ENCODE data around the gene PDK3. TPM values are rescaled to one million over a fixed set of nuclear protein-coding genes. Genes with fewer than 3 reads are reported as not detected.

The PDK3 gene
- polyA plus RNA-seq, 3 donors, result 12.2 to 34.0 (median 32.6) TPM

- peaks cover 23 to 26% of the 10 kb centered on the region in 2 donors for H3K4me1 ChIP-seq (ENCODE audit: control insufficient read depth in 1 of 2, insufficient read depth in 2 of 2, low read length in 2 of 2)
- no peak overlapping the region for H2AFZ ChIP-seq (ENCODE audit: insufficient read depth, low read depth, low read length, poor library complexity, severe bottlenecking)
- peak overlapping the region; percentile 79 for H3K4me2 ChIP-seq (replicated peaks; ENCODE audit: extremely low read depth, low read length, poor library complexity, severe bottlenecking)
- WGBS (ENCODE audit: insufficient coverage), result 46% methylated on average over 4 of the region's 11 CpGs
- H3K79me2 ChIP-seq (ENCODE audit: insufficient read depth, low read length), result peaks cover 45% of the 10 kb centered on the region
- no peaks in the 10 kb centered on the region for H3K36me3 ChIP-seq (replicated peaks in 1 of 2; ENCODE audit: control insufficient read depth in 1 of 2, insufficient read depth in 2 of 2, low read length in 2 of 2)
- no peaks in the 10 kb centered on the region for H3K27me3 ChIP-seq (ENCODE audit: control insufficient read depth in 2 of 2, insufficient read depth in 2 of 2, low read length in 2 of 2)
- H3K9me3 ChIP-seq (replicated peaks in 1 of 2; ENCODE audit: control insufficient read depth in 1 of 2, insufficient read depth in 1 of 2, low read length in 2 of 2), result no peaks in the 10 kb centered on the region
- H3K9me3 Mint-ChIP-seq, result peaks cover 0 to 14% (median 2%) of the 10 kb centered on the region in 7 donors
- no peak for TF ChIP-seq CTCF (IDR thresholded peaks at IDR 0.05)
- no peak for DNase-seq
- peak overlapping the region; percentile 76 to 78 for H3K4me3 Mint-ChIP-seq
- peaks cover 0 to 6% (median 0%) of the 10 kb centered on the region in 3 donors for H3K27me3 Mint-ChIP-seq (ENCODE audit: low read depth in 3 of 3)
- peaks cover 40% of the 10 kb centered on the region for H3K4me1 Mint-ChIP-seq
- intact Hi-C loops (cut with micrococcal nuclease), result no loop called here
- peak overlapping the region; percentile 50 to 86 (median 80) for H3K27ac Mint-ChIP-seq
- peak overlapping the region; percentile 61 to 81 (median 79) for H3K4me3 ChIP-seq (replicated peaks in 1 of 3; ENCODE audit: low read depth in 2 of 3, low read length in 3 of 3)
- H3K36me3 Mint-ChIP-seq, result peaks cover 7 to 8% of the 10 kb centered on the region in 2 donors
- H3K9ac ChIP-seq (ENCODE audit: insufficient read depth, low read length, poor library complexity, severe bottlenecking), result no peak overlapping the region
- H3K27ac ChIP-seq (ENCODE audit: low read depth in 1 of 2, low read length in 2 of 2), result peak overlapping the region in 1 of 2 donors; percentile 86
- H4K20me1 ChIP-seq (ENCODE audit: insufficient read depth, low read length), result no peaks in the 10 kb centered on the region
These were observed 939 bp downstream of the PDK3 start for GRCh38 chrX:24466025-24466424.

DNA sequence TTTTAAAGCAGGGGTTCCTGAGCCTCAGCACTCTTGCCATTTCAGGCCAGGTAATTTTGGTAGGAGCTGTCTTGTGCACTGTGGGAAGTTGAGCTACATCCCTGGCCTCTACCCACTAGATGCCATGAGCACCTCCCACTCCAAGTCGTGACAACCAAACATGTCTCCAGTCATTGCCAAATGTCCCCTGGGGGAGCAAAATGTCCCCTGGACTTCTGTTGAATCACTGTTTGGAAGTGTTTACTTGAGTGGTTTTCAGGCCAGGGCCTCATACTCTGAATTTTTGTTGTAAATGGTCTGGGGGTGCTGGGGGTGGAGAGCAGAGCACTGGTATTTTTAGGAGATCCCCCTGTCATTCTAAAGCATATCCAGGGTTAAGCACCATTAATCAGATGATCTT is 3.2 kb downstream of the PDK3 start:
- no peaks in the 10 kb centered on the region for H3K36me3 ChIP-seq (replicated peaks in 1 of 2; ENCODE audit: control insufficient read depth in 1 of 2, insufficient read depth in 2 of 2, low read length in 2 of 2)
- no peaks in the 10 kb centered on the region for H3K27me3 ChIP-seq (ENCODE audit: control insufficient read depth in 2 of 2, insufficient read depth in 2 of 2, low read length in 2 of 2)
- no peak overlapping the region for H3K4me3 ChIP-seq (replicated peaks in 1 of 3; ENCODE audit: low read depth in 2 of 3, low read length in 3 of 3)
- H3K27ac ChIP-seq (ENCODE audit: low read depth in 1 of 2, low read length in 2 of 2), result no peak overlapping the region
- peaks cover 60% of the 10 kb centered on the region for H3K79me2 ChIP-seq (ENCODE audit: insufficient read depth, low read length)
- H4K20me1 ChIP-seq (ENCODE audit: insufficient read depth, low read length), result no peaks in the 10 kb centered on the region
- DNase-seq, result no peak
- WGBS (ENCODE audit: insufficient coverage), result no CpG with 5 or more reads among the region's 1 CpG
- H3K4me2 ChIP-seq (replicated peaks; ENCODE audit: extremely low read depth, low read length, poor library complexity, severe bottlenecking), result no peak overlapping the region
- Mint-ChIP-seq H3K9me3 (peaks cover 0 to 12% (median 2%) of the 10 kb centered on the region in 7 donors), H3K27me3 (ENCODE audit: low read depth in 3 of 3) (peaks cover 0 to 3% (median 0%) of the 10 kb centered on the region in 3 donors), H3K4me1 (peaks cover 46% of the 10 kb centered on the region), H3K36me3 (peaks cover 7 to 8% of the 10 kb centered on the region in 2 donors), H3K27ac (no peak overlapping the region), H3K4me3 (no peak overlapping the region)
- H3K4me1 ChIP-seq (ENCODE audit: control insufficient read depth in 1 of 2, insufficient read depth in 2 of 2, low read length in 2 of 2), result peaks cover 24 to 30% of the 10 kb centered on the region in 2 donors
- no peak overlapping the region for H2AFZ ChIP-seq (ENCODE audit: insufficient read depth, low read depth, low read length, poor library complexity, severe bottlenecking)
- intact Hi-C loops (cut with micrococcal nuclease), result no loop called here
- H3K9ac ChIP-seq (ENCODE audit: insufficient read depth, low read length, poor library complexity, severe bottlenecking), result no peak overlapping the region
- no peaks in the 10 kb centered on the region for H3K9me3 ChIP-seq (replicated peaks in 1 of 2; ENCODE audit: control insufficient read depth in 1 of 2, insufficient read depth in 1 of 2, low read length in 2 of 2)
- no peak for TF ChIP-seq CTCF (IDR thresholded peaks at IDR 0.05)

Data from CD14-positive monocyte (primary cell).